SK-N-SH (cell line): ENCODE data around the gene SLC1A2. TPM values are rescaled to one million over a fixed set of nuclear protein-coding genes. Genes with fewer than 3 reads are reported as not detected.

Experiments
- CTCF ChIA-PET: fragments of 300-600, 350-600 bp; formaldehyde crosslinking; extraction: SDS; loops from one replicate; lab custom pipeline; 2021; lab: Yijun Ruan, JAX
- POLR2A ChIA-PET: fragments of 350-600 bp; sonication (Branson Sonifier 250); formaldehyde crosslinking; extraction: SDS; loops from one replicate; lab custom pipeline; 2020; ENCODE audit warnings: antibody characterized with exemption, inconsistent platforms; lab: Yijun Ruan, JAX
- DNase-seq: peaks from one replicate; pipeline ENCODE4 v3.0.0; 2012
- H2AFZ ChIP-seq: fragments of 200-600 bp; sonication (generic); 2 replicates; pipeline ENCODE4 v1.8.1; 2016; ENCODE audit warnings: antibody characterized with exemption, mild to moderate bottlenecking, low read depth
- H3F3A ChIP-seq: fragments of 200-600 bp; sonication (generic); replicated peaks from 2 replicates; pipeline ENCODE3; 2016; ENCODE audit warnings: antibody characterized with exemption, mild to moderate bottlenecking; ENCODE audit not compliant: insufficient read depth
- H3K27ac ChIP-seq, 2 experiments: fragments of 200-500 bp in 1 of 2; fragments of 200-600 bp in 1 of 2; sonication (Bioruptor generic) in 1 of 2; sonication (generic), shearing (Covaris generic) in 1 of 2; 2 replicates each; pipeline versions ENCODE4 v1.5.1 to v1.6.1; 2014 to 2016; ENCODE audit warnings: low read depth in 2 of 2, inconsistent platforms in 1 of 2, low read length in 1 of 2, mild to moderate bottlenecking in 1 of 2, mixed read lengths in 1 of 2
- H3K27me3 ChIP-seq: fragments of 200-600 bp; sonication (generic), shearing (Covaris generic); 2 replicates; pipeline ENCODE4 v1.6.1; 2016; ENCODE audit warnings: mixed run types; ENCODE audit not compliant: insufficient read depth
- H3K36me3 ChIP-seq, 2 experiments: fragments of 200-500 bp in 1 of 2; fragments of 200-600 bp in 1 of 2; sonication (Bioruptor generic) in 1 of 2; sonication (generic) in 1 of 2; replicated peaks in 1 of 2; 2 replicates each; pipeline versions ENCODE3 to v1.5.1; 2014 to 2016; ENCODE audit warnings: low read length in 1 of 2, mild to moderate bottlenecking in 1 of 2; ENCODE audit not compliant: insufficient read depth in 2 of 2, control insufficient read depth in 1 of 2
- H3K4me1 ChIP-seq, 2 experiments: fragments of 200-500 bp in 1 of 2; fragments of 200-600 bp in 1 of 2; sonication (Bioruptor generic) in 1 of 2; sonication (generic), shearing (Covaris generic) in 1 of 2; 2 replicates each; pipeline versions ENCODE4 v1.5.1 to v1.6.1; 2014 to 2016; ENCODE audit warnings: low read depth in 1 of 2, low read length in 1 of 2, mixed run types in 1 of 2; ENCODE audit not compliant: insufficient read depth in 2 of 2, control insufficient read depth in 1 of 2
- H3K4me2 ChIP-seq: fragments of 200-600 bp; sonication (generic), shearing (Covaris generic); 2 replicates; pipeline ENCODE4 v1.6.1; 2017; ENCODE audit warnings: mixed run types
- H3K4me3 ChIP-seq, 2 experiments: fragments of 200-500 bp in 1 of 2; fragments of 200-600 bp in 1 of 2; sonication (Bioruptor generic) in 1 of 2; sonication (generic), shearing (Covaris generic) in 1 of 2; 2 replicates each; pipeline versions ENCODE4 v1.5.1 to v1.8.1; 2014 to 2016; ENCODE audit warnings: low read depth in 2 of 2, inconsistent platforms in 1 of 2, low read length in 1 of 2, mild to moderate bottlenecking in 1 of 2, mixed read lengths in 1 of 2, moderate library complexity in 1 of 2
- H3K79me2 ChIP-seq: fragments of 200-600 bp; sonication (generic); 2 replicates; pipeline ENCODE4 v1.8.1; 2017; ENCODE audit warnings: mild to moderate bottlenecking; ENCODE audit not compliant: insufficient read depth
- H3K9ac ChIP-seq: fragments of 200-600 bp; sonication (generic); 2 replicates; pipeline ENCODE4 v1.6.1; 2017; ENCODE audit warnings: mixed run types
- H3K9me2 ChIP-seq: fragments of 200-600 bp; sonication (generic); 2 replicates; pipeline ENCODE4 v1.6.1; 2017; ENCODE audit warnings: mixed run types
- H3K9me3 ChIP-seq: fragments of 200-600 bp; sonication (generic); 2 replicates; pipeline ENCODE4 v1.6.1; 2017; ENCODE audit warnings: mixed run types, mild to moderate bottlenecking, moderate library complexity
- H4K20me1 ChIP-seq: fragments of 200-600 bp; sonication (generic); 2 replicates; pipeline ENCODE4 v1.6.1; 2017; ENCODE audit warnings: mild to moderate bottlenecking, mixed run types; ENCODE audit not compliant: insufficient read depth
- ELF1 ChIP-seq: IDR thresholded peaks from 2 replicates; pipeline ENCODE4 v1.4.0; 2012
- EZH2phosphoT487 ChIP-seq: fragments of 200-600 bp; sonication (generic); IDR thresholded peaks from 2 replicates; pipeline ENCODE4 v1.6.1; 2017; ENCODE audit warnings: low read depth, mixed run types, mild to moderate bottlenecking, antibody characterized with exemption, moderate library complexity, borderline replicate concordance
- FOXJ3 ChIP-seq: sonication (generic); formaldehyde crosslinking; IDR thresholded peaks from 2 replicates; pipeline ENCODE4 v1.5.1; 2020; ENCODE audit warnings: mild to moderate bottlenecking, missing genetic modification reagents
- GABPA ChIP-seq: IDR thresholded peaks from 2 replicates; pipeline ENCODE4 v1.4.0; 2012; ENCODE audit warnings: low read depth, mild to moderate bottlenecking
- NFIC ChIP-seq: IDR thresholded peaks from 2 replicates; pipeline ENCODE4 v1.4.0; 2012; ENCODE audit warnings: borderline replicate concordance
- POLR2AphosphoS5 ChIP-seq: IDR thresholded peaks from 2 replicates; pipeline ENCODE4 v1.6.1; 2012; ENCODE audit warnings: low read depth, low read length
- RXRA ChIP-seq: IDR thresholded peaks from 2 replicates; pipeline ENCODE4 v1.4.0; 2012; ENCODE audit warnings: low read depth, mild to moderate bottlenecking, borderline replicate concordance
- SIN3A ChIP-seq: IDR thresholded peaks from 2 replicates; pipeline ENCODE4 v1.6.1; 2012; ENCODE audit warnings: low read depth, mild to moderate bottlenecking, low read length, moderate library complexity, borderline replicate concordance
- TCF12 ChIP-seq: IDR thresholded peaks from 2 replicates; pipeline ENCODE4 v1.4.0; 2012
- WGBS: methylation state at CpG from one replicate; pipeline ENCODE4 v1.1.6; 2017; ENCODE audit warnings: low lambda C conversion rate; 5-methylcytosine and 5-hydroxymethylcytosine counted together
- polyA plus RNA-seq, 3 experiments: library from polyadenylated mRNA; depleted of rRNA; stranded (reverse); fragments of >200 nt; gene quantifications; 2 replicates each; pipeline ENCODE4 v1.2.3, GENCODE V29; 2012
- TF ChIP-seq, protein P1 (sequence below): IDR thresholded peaks from 2 replicates; pipeline ENCODE4 v1.4.0; 2012; ENCODE audit warnings: low read depth, borderline replicate concordance
- TF ChIP-seq, protein P2 (sequence below): fragments of 200-600 bp; sonication (generic); IDR thresholded peaks from 2 replicates; pipeline ENCODE4 v1.6.1; 2017; ENCODE audit warnings: antibody characterized with exemption, mild to moderate bottlenecking, moderate library complexity
- TF ChIP-seq, protein P3 (sequence below): IDR thresholded peaks from 2 replicates; pipeline ENCODE4; 2012
- TF ChIP-seq, protein P4 (sequence below): IDR thresholded peaks from 2 replicates; pipeline ENCODE4 v1.4.0; 2012; ENCODE audit warnings: low read depth, borderline replicate concordance

Gene SLC1A2
- polyA plus RNA-seq, 1 of the 3 experiments (the other 2 are of a cell fraction), result under 0.01 TPM

DNA sequence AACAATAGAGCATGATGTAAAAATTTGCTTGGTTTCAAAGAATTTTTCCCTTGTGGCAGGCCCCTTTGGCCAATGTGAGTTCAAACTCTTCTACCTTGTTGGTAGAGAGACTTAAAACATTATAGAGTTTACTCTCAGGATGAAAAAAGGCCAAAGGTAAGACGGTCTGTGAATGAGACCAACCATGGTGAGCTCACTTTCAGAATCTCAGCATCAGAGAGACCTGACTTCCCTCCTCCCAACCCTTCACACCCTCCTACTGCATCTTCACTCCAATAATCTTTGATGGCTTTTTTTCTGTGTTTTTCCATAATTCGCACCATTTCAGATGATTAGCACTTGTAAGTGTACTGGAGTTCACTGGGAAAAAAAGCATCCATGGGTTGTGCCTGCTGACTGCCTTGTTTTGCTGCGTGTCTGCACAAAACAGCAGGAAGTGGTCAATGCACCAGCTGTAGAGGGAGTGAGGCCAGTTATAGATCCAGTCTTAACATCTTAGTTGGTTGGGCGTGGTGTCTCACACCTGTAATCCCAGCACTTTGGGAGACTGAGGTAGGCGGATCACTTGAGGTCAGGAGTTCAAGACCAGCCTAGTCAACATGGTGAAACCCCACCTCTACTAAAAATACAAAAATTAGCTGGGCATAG lies 64.1 kb downstream of the SLC1A2 start:
- POLR2A ChIA-PET, result interaction anchor here (0.6 kb wide), 1 partner anchor 201 kb away, joined by 3 read pairs; no protein-coding TSS in a partner anchor
- WGBS, result 93% methylated on average over 5 of the region's 5 CpGs
- peak overlapping the region in 1 of 2 experiments; percentile 59; a peak in 2 of 4 replicates for H3K27ac ChIP-seq

DNA sequence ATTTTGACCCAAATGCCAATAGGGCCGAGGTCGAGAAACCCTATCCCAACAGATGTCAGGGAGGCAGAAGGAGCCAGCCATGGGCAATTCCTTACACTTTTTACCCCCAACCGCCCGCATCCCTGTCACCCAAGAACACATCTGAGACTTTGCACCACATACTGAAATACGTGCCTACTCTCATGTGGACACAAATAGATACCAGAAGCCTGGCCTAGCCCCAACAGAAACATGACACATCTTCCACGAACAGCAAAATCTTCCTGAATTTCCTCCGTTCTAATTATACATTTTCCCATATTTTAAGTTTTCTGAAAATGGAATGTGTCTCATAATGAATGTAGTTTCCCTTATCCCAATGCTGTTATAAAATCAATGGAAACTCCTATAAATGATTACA lies 64.7 kb downstream of the SLC1A2 start:
- Histone ChIP-seq H3K4me3 (no peak overlapping the region), H3K27ac (peak overlapping the region in 1 of 2 experiments; percentile 59; a peak in 2 of 4 replicates), H3K9me3 (no peaks in the 10 kb centered on the region), H3K27me3 (no peaks in the 10 kb centered on the region), H3K4me2 (peak overlapping the region; percentile 3; the same call in 1 of the 2 replicates), H4K20me1 (no peaks in the 10 kb centered on the region), H3F3A (peaks cover 34% of the 10 kb centered on the region), H3K9ac (no peak overlapping the region), H3K4me1 (peaks cover 5 to 32% of the 10 kb centered on the region in 2 experiments; a peak in 3 of 4 replicates), H3K36me3 (no peaks in the 10 kb centered on the region), H3K79me2 (no peaks in the 10 kb centered on the region), H3K9me2 (no peaks in the 10 kb centered on the region), H2AFZ (no peak overlapping the region)
- ChIA-PET CTCF (no interaction called here), POLR2A (no interaction called here)
- 88% methylated on average over 7 of the region's 7 CpGs for WGBS
- TF ChIP-seq, protein P1, sequence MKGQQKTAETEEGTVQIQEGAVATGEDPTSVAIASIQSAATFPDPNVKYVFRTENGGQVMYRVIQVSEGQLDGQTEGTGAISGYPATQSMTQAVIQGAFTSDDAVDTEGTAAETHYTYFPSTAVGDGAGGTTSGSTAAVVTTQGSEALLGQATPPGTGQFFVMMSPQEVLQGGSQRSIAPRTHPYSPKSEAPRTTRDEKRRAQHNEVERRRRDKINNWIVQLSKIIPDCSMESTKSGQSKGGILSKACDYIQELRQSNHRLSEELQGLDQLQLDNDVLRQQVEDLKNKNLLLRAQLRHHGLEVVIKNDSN, result no peak
- TF ChIP-seq POLR2AphosphoS5 (no peak), SIN3A (no peak)
- no peak for DNase-seq

More for the DNA sequence above, 64.1 kb downstream of the SLC1A2 start:
- H3F3A ChIP-seq, result peaks cover 34% of the 10 kb centered on the region
- CTCF ChIA-PET, result interaction anchor here (1.3 kb wide), 1 partner anchor 14 kb away, joined by 3 read pairs; no protein-coding TSS in a partner anchor
- no peaks in the 10 kb centered on the region for H3K9me2 ChIP-seq
- no peaks in the 10 kb centered on the region for H3K9me3 ChIP-seq
- H3K36me3 ChIP-seq, result no peaks in the 10 kb centered on the region
- H2AFZ ChIP-seq, result no peak overlapping the region
- H3K4me2 ChIP-seq, result peak overlapping the region; percentile 3; the same call in 1 of the 2 replicates
- H3K79me2 ChIP-seq, result no peaks in the 10 kb centered on the region
- peaks cover 5 to 32% of the 10 kb centered on the region in 2 experiments; a peak in 3 of 4 replicates for H3K4me1 ChIP-seq
- DNase-seq, result no peak
- no peaks in the 10 kb centered on the region for H4K20me1 ChIP-seq
- no peak overlapping the region for H3K9ac ChIP-seq
- H3K27me3 ChIP-seq, result no peaks in the 10 kb centered on the region
- no peak overlapping the region for H3K4me3 ChIP-seq
- no peak for TF ChIP-seq FOXJ3 (CRISPR knock-in tag)

DNA sequence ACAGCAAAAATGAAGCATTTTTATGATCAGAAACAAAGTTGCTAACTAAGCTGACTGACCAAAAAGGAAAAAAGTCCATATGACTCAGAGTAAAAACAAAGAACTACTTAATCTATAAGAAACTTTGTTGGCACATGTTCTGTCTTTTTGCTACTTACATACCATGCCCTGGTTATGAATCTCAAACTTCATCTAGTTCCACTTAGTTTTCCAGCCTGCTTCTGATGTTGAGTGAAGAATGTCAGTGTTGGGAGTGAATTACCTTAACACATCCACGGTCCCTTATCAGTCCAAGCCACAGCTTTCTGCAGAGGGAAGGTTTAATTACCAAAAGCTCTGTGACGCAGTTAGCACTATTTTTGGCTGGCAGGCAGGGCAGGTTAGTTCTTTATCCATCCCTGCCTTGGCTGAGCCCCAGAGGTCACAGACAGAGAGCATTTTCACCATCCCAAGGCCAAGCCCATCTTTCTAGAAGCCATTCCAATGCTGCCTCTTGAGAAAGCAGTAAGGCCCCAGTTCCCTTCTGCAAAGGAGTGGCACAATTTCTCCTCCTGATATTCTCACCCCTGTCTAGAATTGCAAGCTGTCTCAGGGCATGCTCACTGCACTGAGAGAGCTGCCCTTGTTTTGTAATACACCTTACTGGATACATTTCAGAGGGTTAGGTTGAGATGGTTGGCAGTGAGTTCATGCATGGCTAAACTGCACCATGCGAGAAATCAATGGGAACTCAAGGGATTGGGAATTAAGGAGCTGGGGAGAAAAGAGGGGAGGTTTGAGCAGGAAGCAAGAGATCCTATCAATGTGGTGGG lies 67.1 kb downstream of the SLC1A2 start:
- POLR2A ChIA-PET, result no interaction called here
- no peak overlapping the region for H3K4me3 ChIP-seq
- H3K36me3 ChIP-seq, result no peaks in the 10 kb centered on the region
- H3K9me3 ChIP-seq, result no peaks in the 10 kb centered on the region
- no peaks in the 10 kb centered on the region for H3K27me3 ChIP-seq
- peak overlapping the region; percentile 49 for H2AFZ ChIP-seq
- peak overlapping the region; percentile 52 for H3K4me2 ChIP-seq
- no peaks in the 10 kb centered on the region for H3K9me2 ChIP-seq
- DNase-seq, result no peak
- CTCF ChIA-PET, result interaction anchor here (1.6 kb wide), 1 partner anchor 27 kb away, joined by 3 read pairs; no protein-coding TSS in a partner anchor
- H4K20me1 ChIP-seq, result no peaks in the 10 kb centered on the region
- H3K27ac ChIP-seq, result peak overlapping the region in 1 of 2 experiments; percentile 84; a peak in 2 of 4 replicates
- WGBS, result 59% methylated on average over 3 of the region's 3 CpGs
- H3F3A ChIP-seq, result peaks cover 29% of the 10 kb centered on the region
- peaks cover 12 to 34% of the 10 kb centered on the region in 2 experiments; a peak in 3 of 4 replicates for H3K4me1 ChIP-seq
- H3K79me2 ChIP-seq, result no peaks in the 10 kb centered on the region
- peak overlapping the region; percentile 33; the same call in 1 of the 2 replicates for H3K9ac ChIP-seq
- TF ChIP-seq, protein P2, sequence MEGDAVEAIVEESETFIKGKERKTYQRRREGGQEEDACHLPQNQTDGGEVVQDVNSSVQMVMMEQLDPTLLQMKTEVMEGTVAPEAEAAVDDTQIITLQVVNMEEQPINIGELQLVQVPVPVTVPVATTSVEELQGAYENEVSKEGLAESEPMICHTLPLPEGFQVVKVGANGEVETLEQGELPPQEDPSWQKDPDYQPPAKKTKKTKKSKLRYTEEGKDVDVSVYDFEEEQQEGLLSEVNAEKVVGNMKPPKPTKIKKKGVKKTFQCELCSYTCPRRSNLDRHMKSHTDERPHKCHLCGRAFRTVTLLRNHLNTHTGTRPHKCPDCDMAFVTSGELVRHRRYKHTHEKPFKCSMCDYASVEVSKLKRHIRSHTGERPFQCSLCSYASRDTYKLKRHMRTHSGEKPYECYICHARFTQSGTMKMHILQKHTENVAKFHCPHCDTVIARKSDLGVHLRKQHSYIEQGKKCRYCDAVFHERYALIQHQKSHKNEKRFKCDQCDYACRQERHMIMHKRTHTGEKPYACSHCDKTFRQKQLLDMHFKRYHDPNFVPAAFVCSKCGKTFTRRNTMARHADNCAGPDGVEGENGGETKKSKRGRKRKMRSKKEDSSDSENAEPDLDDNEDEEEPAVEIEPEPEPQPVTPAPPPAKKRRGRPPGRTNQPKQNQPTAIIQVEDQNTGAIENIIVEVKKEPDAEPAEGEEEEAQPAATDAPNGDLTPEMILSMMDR, result no peak
- TF ChIP-seq GABPA (no peak), ELF1 (0 out of 2 replicates have a peak, but pooled peaks have one; percentile 13), TCF12 (peak; percentile 65), EZH2phosphoT487 (no peak), NFIC (peak; percentile 57; the same call in 1 of the 2 replicates), RXRA (no peak)
- TF ChIP-seq, protein P3, sequence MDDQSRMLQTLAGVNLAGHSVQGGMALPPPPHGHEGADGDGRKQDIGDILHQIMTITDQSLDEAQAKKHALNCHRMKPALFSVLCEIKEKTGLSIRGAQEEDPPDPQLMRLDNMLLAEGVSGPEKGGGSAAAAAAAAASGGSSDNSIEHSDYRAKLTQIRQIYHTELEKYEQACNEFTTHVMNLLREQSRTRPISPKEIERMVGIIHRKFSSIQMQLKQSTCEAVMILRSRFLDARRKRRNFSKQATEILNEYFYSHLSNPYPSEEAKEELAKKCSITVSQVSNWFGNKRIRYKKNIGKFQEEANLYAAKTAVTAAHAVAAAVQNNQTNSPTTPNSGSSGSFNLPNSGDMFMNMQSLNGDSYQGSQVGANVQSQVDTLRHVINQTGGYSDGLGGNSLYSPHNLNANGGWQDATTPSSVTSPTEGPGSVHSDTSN, result peak; percentile 51
- TF ChIP-seq, protein P4, sequence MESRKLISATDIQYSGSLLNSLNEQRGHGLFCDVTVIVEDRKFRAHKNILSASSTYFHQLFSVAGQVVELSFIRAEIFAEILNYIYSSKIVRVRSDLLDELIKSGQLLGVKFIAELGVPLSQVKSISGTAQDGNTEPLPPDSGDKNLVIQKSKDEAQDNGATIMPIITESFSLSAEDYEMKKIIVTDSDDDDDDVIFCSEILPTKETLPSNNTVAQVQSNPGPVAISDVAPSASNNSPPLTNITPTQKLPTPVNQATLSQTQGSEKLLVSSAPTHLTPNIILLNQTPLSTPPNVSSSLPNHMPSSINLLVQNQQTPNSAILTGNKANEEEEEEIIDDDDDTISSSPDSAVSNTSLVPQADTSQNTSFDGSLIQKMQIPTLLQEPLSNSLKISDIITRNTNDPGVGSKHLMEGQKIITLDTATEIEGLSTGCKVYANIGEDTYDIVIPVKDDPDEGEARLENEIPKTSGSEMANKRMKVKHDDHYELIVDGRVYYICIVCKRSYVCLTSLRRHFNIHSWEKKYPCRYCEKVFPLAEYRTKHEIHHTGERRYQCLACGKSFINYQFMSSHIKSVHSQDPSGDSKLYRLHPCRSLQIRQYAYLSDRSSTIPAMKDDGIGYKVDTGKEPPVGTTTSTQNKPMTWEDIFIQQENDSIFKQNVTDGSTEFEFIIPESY, result no peak
